Mesendoderm (in vitro differentiated cells): ENCODE data around the gene OPCML.

Source experiments
- DNase-seq: peaks from one replicate; pipeline ENCODE4 v3.0.0; 2013
- H2AK5ac ChIP-seq: 2 replicates; pipeline ENCODE4 v1.6.1; 2013; ENCODE audit warnings: low read length, inconsistent platforms
- H2BK120ac ChIP-seq: 2 replicates; pipeline ENCODE4 v1.6.1; 2013; ENCODE audit warnings: low read depth, mild to moderate bottlenecking, low read length, moderate library complexity, mixed read lengths
- H2BK15ac ChIP-seq: replicated peaks from 2 replicates; pipeline ENCODE4 v1.6.1; 2013; ENCODE audit warnings: low read depth, mild to moderate bottlenecking, moderate library complexity
- H2BK5ac ChIP-seq: 2 replicates; pipeline ENCODE4 v1.6.1; 2013; ENCODE audit warnings: low read length, inconsistent platforms
- H3K18ac ChIP-seq: 2 replicates; pipeline ENCODE4 v1.6.1; 2013; ENCODE audit warnings: mild to moderate bottlenecking, low read length, mixed read lengths
- H3K23ac ChIP-seq: one replicate; pipeline ENCODE4 v1.6.1; 2013; ENCODE audit warnings: low read length
- H3K27ac ChIP-seq: 2 replicates; pipeline ENCODE4 v1.5.1; 2013; ENCODE audit warnings: low read depth, mild to moderate bottlenecking, inconsistent platforms, low read length, moderate library complexity
- H3K27me3 ChIP-seq: 2 replicates; pipeline ENCODE4 v1.6.1; 2013; ENCODE audit warnings: low read length, control low read depth, mild to moderate bottlenecking, inconsistent platforms; ENCODE audit not compliant: insufficient read depth, poor library complexity
- H3K36me3 ChIP-seq: 2 replicates; pipeline ENCODE4 v1.6.1; 2013; ENCODE audit warnings: low read length, inconsistent platforms; ENCODE audit not compliant: control insufficient read depth, insufficient read depth
- H3K4ac ChIP-seq: one replicate; pipeline ENCODE4 v1.6.1; 2013; ENCODE audit warnings: low read depth, mild to moderate bottlenecking, low read length, moderate library complexity
- H3K4me1 ChIP-seq: 2 replicates; pipeline ENCODE4 v1.6.1; 2013; ENCODE audit warnings: low read depth, low read length, inconsistent platforms; ENCODE audit not compliant: control insufficient read depth
- H3K4me2 ChIP-seq: 2 replicates; pipeline ENCODE4 v1.6.1; 2013; ENCODE audit warnings: low read length
- H3K4me3 ChIP-seq: 2 replicates; pipeline ENCODE4 v1.5.1; 2013; ENCODE audit warnings: mild to moderate bottlenecking, low read length
- H3K56ac ChIP-seq: one replicate; pipeline ENCODE4 v1.6.1; 2013; ENCODE audit warnings: low read length
- H3K79me1 ChIP-seq: 2 replicates; pipeline ENCODE4 v1.6.1; 2013; ENCODE audit warnings: low read length, inconsistent platforms
- H3K79me2 ChIP-seq: 2 replicates; pipeline ENCODE4 v1.6.1; 2013; ENCODE audit warnings: mild to moderate bottlenecking, low read length; ENCODE audit not compliant: control insufficient read depth, insufficient read depth
- H3K9ac ChIP-seq: 2 replicates; pipeline ENCODE4 v1.6.1; 2013; ENCODE audit warnings: low read length, inconsistent platforms
- H4K5ac ChIP-seq: one replicate; pipeline ENCODE4 v1.6.1; 2013; ENCODE audit warnings: low read length
- H4K8ac ChIP-seq: one replicate; pipeline ENCODE4 v1.6.1; 2013; ENCODE audit warnings: low read depth, mild to moderate bottlenecking, control low read depth, low read length, moderate library complexity
- WGBS: extraction: QIAGEN DNeasy Blood & Tissue Kit; methylation state at CpG from one replicate; pipeline ENCODE4 v1.1.7; 2013; ENCODE audit warnings: low lambda C conversion rate, missing lambda C conversion rate; ENCODE audit not compliant: insufficient coverage; ENCODE audit errors: extremely low coverage; 5-methylcytosine and 5-hydroxymethylcytosine counted together

Gene OPCML

GRCh38 chr11:133338588-133338987 is 193.7 kb downstream of the OPCML start:
- Histone ChIP-seq H3K4ac (no peak overlapping the region), H3K4me2 (no peak overlapping the region), H4K5ac (no peak overlapping the region), H3K36me3 (no peaks in the 10 kb centered on the region), H3K9ac (no peak overlapping the region), H2AK5ac (no peak overlapping the region), H3K56ac (no peak overlapping the region), H3K18ac (no peak overlapping the region), H3K27ac (no peak overlapping the region), H2BK120ac (no peak overlapping the region), H2BK5ac (no peak overlapping the region), H3K23ac (no peak overlapping the region), H2BK15ac (no peak overlapping the region), H3K79me1 (no peaks in the 10 kb centered on the region), H3K4me1 (no peaks in the 10 kb centered on the region), H3K79me2 (no peaks in the 10 kb centered on the region), H3K4me3 (no peak overlapping the region), H4K8ac (no peak overlapping the region), H3K27me3 (no peaks in the 10 kb centered on the region)
- WGBS = no CpG with 5 or more reads among the region's 2 CpGs
- no peak for DNase-seq

GRCh38 chr11:133337951-133338418 is 194.3 kb downstream of the OPCML start:
- Histone ChIP-seq H2AK5ac (no peak overlapping the region), H3K4ac (no peak overlapping the region), H3K9ac (no peak overlapping the region), H4K5ac (no peak overlapping the region), H3K18ac (no peak overlapping the region), H4K8ac (no peak overlapping the region), H3K79me1 (no peaks in the 10 kb centered on the region), H3K4me2 (no peak overlapping the region), H3K79me2 (no peaks in the 10 kb centered on the region), H3K23ac (no peak overlapping the region), H3K27ac (no peak overlapping the region), H2BK120ac (no peak overlapping the region), H3K27me3 (no peaks in the 10 kb centered on the region), H3K4me3 (no peak overlapping the region), H3K4me1 (no peaks in the 10 kb centered on the region), H2BK5ac (no peak overlapping the region), H3K56ac (no peak overlapping the region), H2BK15ac (no peak overlapping the region), H3K36me3 (no peaks in the 10 kb centered on the region)
- WGBS = no CpG with 5 or more reads among the region's 7 CpGs
- DNase-seq = peak; percentile 67

GRCh38 chr11:133337193-133337592 is 195.1 kb downstream of the OPCML start:
- Histone ChIP-seq H3K4me1 (no peaks in the 10 kb centered on the region), H3K79me2 (no peaks in the 10 kb centered on the region), H3K9ac (no peak overlapping the region), H3K4me2 (no peak overlapping the region), H3K56ac (no peak overlapping the region), H2AK5ac (no peak overlapping the region), H4K5ac (no peak overlapping the region), H4K8ac (no peak overlapping the region), H3K27me3 (no peaks in the 10 kb centered on the region), H3K18ac (no peak overlapping the region), H2BK120ac (no peak overlapping the region), H2BK5ac (no peak overlapping the region), H3K36me3 (no peaks in the 10 kb centered on the region), H3K27ac (no peak overlapping the region), H3K4me3 (no peak overlapping the region), H3K79me1 (no peaks in the 10 kb centered on the region), H3K4ac (no peak overlapping the region), H3K23ac (no peak overlapping the region), H2BK15ac (no peak overlapping the region)
- no peak for DNase-seq
- no CpG with 5 or more reads among the region's 4 CpGs for WGBS

GRCh38 chr11:133331031-133331430 is 201.3 kb downstream of the OPCML start:
- Histone ChIP-seq H4K8ac (no peak overlapping the region), H3K4ac (no peak overlapping the region), H3K4me2 (no peak overlapping the region), H3K79me1 (no peaks in the 10 kb centered on the region), H2AK5ac (no peak overlapping the region), H3K4me3 (no peak overlapping the region), H2BK5ac (no peak overlapping the region), H3K23ac (no peak overlapping the region), H2BK120ac (no peak overlapping the region), H3K18ac (no peak overlapping the region), H3K9ac (no peak overlapping the region), H3K56ac (no peak overlapping the region), H3K27ac (no peak overlapping the region), H4K5ac (no peak overlapping the region), H3K4me1 (no peaks in the 10 kb centered on the region), H3K36me3 (no peaks in the 10 kb centered on the region), H2BK15ac (no peak overlapping the region), H3K27me3 (no peaks in the 10 kb centered on the region), H3K79me2 (no peaks in the 10 kb centered on the region)
- no peak for DNase-seq
- no CpG with 5 or more reads among the region's 3 CpGs for WGBS

- Histone ChIP-seq H2BK120ac (no peak overlapping the region), H3K79me1 (no peaks in the 10 kb centered on the region), H3K9ac (no peak overlapping the region), H3K4me2 (no peak overlapping the region), H3K27me3 (no peaks in the 10 kb centered on the region), H3K36me3 (no peaks in the 10 kb centered on the region), H2AK5ac (no peak overlapping the region), H3K18ac (no peak overlapping the region), H4K8ac (no peak overlapping the region), H2BK15ac (no peak overlapping the region), H3K4ac (no peak overlapping the region), H3K23ac (no peak overlapping the region), H4K5ac (no peak overlapping the region), H3K27ac (no peak overlapping the region), H3K4me3 (no peak overlapping the region), H2BK5ac (no peak overlapping the region), H3K56ac (no peak overlapping the region), H3K79me2 (no peaks in the 10 kb centered on the region), H3K4me1 (no peaks in the 10 kb centered on the region)
- no peak for DNase-seq
- 100% methylated on average over 2 of the region's 7 CpGs for WGBS
Measured at GRCh38 chr11:133326849-133327248, 205.5 kb downstream of the OPCML start.

- no peak overlapping the region for H3K56ac ChIP-seq
- H3K36me3 ChIP-seq = no peaks in the 10 kb centered on the region
- H3K9ac ChIP-seq = no peak overlapping the region
- H3K18ac ChIP-seq = no peak overlapping the region
- no peak overlapping the region for H4K5ac ChIP-seq
- H2AK5ac ChIP-seq = no peak overlapping the region
- no peak for DNase-seq
- no peak overlapping the region for H2BK120ac ChIP-seq
- no peak overlapping the region for H4K8ac ChIP-seq
- H3K4me3 ChIP-seq = no peak overlapping the region
- no peaks in the 10 kb centered on the region for H3K79me1 ChIP-seq
- no peak overlapping the region for H3K4ac ChIP-seq
- no peak overlapping the region for H3K27ac ChIP-seq
- no peaks in the 10 kb centered on the region for H3K4me1 ChIP-seq
- H3K27me3 ChIP-seq = no peaks in the 10 kb centered on the region
- H3K23ac ChIP-seq = no peak overlapping the region
- H3K79me2 ChIP-seq = no peaks in the 10 kb centered on the region
- 100% methylated on average over 2 of the region's 2 CpGs for WGBS
- H3K4me2 ChIP-seq = no peak overlapping the region
- H2BK15ac ChIP-seq = no peak overlapping the region
- H2BK5ac ChIP-seq = no peak overlapping the region
Measured at GRCh38 chr11:133326332-133326731, 206.0 kb downstream of the OPCML start.
